ENCODE data around the gene TPRX2. TPM values are rescaled to one million over a fixed set of nuclear protein-coding genes. Genes with fewer than 3 reads are reported as not detected.
"Not testable (repeated sequence)": the region's sequence is repeated elsewhere in the genome, so short reads cannot be mapped to it uniquely, and the experiment has no call there.

TPRX2 gene
- total RNA-seq, 1 experiment from 2014 or later: not detected

DNA sequence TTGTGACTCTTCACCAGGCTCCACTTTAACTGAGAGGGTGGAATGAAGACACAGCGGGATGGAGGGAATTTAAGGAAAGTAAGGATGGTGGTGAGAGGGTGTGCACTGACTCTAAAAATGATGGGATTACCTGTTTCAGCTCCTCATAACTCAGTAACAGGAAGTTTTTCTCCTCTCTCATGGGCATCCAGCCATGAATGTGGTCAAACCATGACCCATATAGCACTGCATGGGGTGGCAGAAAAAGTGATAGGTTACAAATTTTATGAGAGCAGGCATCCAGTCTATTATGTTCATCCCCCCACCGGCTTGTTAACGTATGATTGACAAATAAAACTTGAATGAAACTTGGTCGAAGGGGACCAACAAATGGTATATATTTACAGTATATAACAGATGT is 19.9 kb downstream of the TPRX2 start:
- Histone ChIP-seq H3K36me3 (ENCODE audit: low read depth) (no peaks in the 10 kb centered on the region), H3K9me3 (ENCODE audit: insufficient read depth, low read depth) (no peaks in the 10 kb centered on the region), H3K27me3 (ENCODE audit: insufficient read depth, low read depth) (peaks cover 87% of the 10 kb centered on the region), H3K79me2 (ENCODE audit: low read depth) (no peaks in the 10 kb centered on the region), H3K27ac (no peak overlapping the region), H3F3A (ENCODE audit: insufficient read depth, low read depth) (no peaks in the 10 kb centered on the region), H3K9me2 (ENCODE audit: insufficient read depth) (no peaks in the 10 kb centered on the region), H3K4me1 (replicated peaks; ENCODE audit: insufficient read depth) (no peaks in the 10 kb centered on the region), H3K4me3 (no peak overlapping the region), H2AFZ (no peak overlapping the region), H3K4me2 (no peak overlapping the region), H4K20me1 (ENCODE audit: insufficient read depth) (no peaks in the 10 kb centered on the region)
- TF ChIP-seq, protein P1, sequence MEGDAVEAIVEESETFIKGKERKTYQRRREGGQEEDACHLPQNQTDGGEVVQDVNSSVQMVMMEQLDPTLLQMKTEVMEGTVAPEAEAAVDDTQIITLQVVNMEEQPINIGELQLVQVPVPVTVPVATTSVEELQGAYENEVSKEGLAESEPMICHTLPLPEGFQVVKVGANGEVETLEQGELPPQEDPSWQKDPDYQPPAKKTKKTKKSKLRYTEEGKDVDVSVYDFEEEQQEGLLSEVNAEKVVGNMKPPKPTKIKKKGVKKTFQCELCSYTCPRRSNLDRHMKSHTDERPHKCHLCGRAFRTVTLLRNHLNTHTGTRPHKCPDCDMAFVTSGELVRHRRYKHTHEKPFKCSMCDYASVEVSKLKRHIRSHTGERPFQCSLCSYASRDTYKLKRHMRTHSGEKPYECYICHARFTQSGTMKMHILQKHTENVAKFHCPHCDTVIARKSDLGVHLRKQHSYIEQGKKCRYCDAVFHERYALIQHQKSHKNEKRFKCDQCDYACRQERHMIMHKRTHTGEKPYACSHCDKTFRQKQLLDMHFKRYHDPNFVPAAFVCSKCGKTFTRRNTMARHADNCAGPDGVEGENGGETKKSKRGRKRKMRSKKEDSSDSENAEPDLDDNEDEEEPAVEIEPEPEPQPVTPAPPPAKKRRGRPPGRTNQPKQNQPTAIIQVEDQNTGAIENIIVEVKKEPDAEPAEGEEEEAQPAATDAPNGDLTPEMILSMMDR (conservative IDR thresholded peaks at IDR 0.05): no peak
- no peak for TF ChIP-seq EZH2 (IDR thresholded peaks at IDR 0.05; ENCODE audit: low read depth)
- BruUV-seq (replicated peaks): no TSS peak
- intact Hi-C loops (cut with micrococcal nuclease; ENCODE audit: unreplicated experiment): no loop called here
- no peak for DNase-seq
- ChIA-PET POLR2A (ENCODE audit: unreplicated experiment) (no interaction called here), CTCF (interaction anchor here (0.5 kb wide), 1 partner anchor 530 kb away, joined by 4 read pairs; the partner anchor contains the start of gene DHX34)

DNA sequence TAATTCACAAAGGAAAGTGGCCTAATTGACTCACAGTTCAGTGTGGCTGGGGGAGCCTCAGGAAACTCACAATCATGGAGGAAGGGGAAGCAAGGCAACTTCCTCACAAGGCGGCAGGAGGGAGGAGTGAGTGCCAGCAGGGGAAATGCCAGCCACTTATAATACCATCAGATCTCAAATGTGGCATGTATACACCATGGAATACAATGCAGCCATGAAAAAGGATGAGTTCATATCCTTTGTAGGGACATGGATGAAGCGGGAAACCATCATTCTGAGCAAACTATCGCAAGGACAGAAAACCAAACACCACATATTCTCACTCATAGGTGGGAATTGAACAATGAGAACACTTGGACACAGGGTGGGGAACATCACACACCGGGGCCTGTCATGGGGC is 20.4 kb downstream of the TPRX2 start:
- H3K4me2 ChIP-seq; POLR2A ChIA-PET (ENCODE audit: unreplicated experiment); H4K20me1 ChIP-seq (ENCODE audit: insufficient read depth); H3K4me3 ChIP-seq; H3K4me1 ChIP-seq (replicated peaks; ENCODE audit: insufficient read depth); intact Hi-C loops (cut with micrococcal nuclease; ENCODE audit: unreplicated experiment); H3K27ac ChIP-seq; H2AFZ ChIP-seq; H3K9me2 ChIP-seq (ENCODE audit: insufficient read depth); H3K79me2 ChIP-seq (ENCODE audit: low read depth); H3K9me3 ChIP-seq (ENCODE audit: insufficient read depth, low read depth); H3K36me3 ChIP-seq (ENCODE audit: low read depth); BruUV-seq (replicated peaks); H3F3A ChIP-seq (ENCODE audit: insufficient read depth, low read depth); DNase-seq: not testable (repeated sequence)
- H3K27me3 ChIP-seq (ENCODE audit: insufficient read depth, low read depth): peaks cover 83% of the 10 kb centered on the region
- CTCF ChIA-PET: interaction anchor here (0.5 kb wide), 1 partner anchor 531 kb away, joined by 4 read pairs; the partner anchor contains the start of gene DHX34

DNA sequence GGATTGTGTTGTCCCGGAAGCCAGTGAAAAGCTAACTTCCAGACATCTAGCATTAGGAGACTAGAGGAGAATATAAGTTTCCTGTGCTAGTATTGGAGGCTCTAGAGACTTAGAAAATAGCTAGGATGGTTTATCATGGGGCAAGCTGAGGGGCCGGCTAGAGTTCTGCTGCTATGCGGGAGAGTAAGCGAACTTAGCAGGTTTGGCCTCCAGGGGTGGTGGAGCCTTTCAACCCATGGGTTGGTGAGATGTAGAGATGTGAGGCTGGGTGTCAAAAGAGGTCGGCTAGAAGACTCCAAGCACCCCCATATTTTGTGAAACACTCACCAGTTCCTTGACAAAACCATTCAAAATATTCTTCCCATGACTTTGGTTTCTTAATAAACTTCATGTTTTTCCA is 22.7 kb downstream of the TPRX2 start:
- peaks cover 85% of the 10 kb centered on the region for H3K27me3 ChIP-seq (ENCODE audit: insufficient read depth, low read depth)
- H3F3A ChIP-seq (ENCODE audit: insufficient read depth, low read depth): 0 out of 2 replicates have a peak, but pooled peaks cover 6% of the 10 kb centered on the region
- no peaks in the 10 kb centered on the region for H3K9me2 ChIP-seq (ENCODE audit: insufficient read depth)
- no peaks in the 10 kb centered on the region for H3K36me3 ChIP-seq (ENCODE audit: low read depth)
- H3K4me3 ChIP-seq: no peak overlapping the region
- no peak overlapping the region for H3K4me2 ChIP-seq
- no peak for DNase-seq
- H4K20me1 ChIP-seq (ENCODE audit: insufficient read depth): no peaks in the 10 kb centered on the region
- no TSS peak for BruUV-seq (replicated peaks)
- H2AFZ ChIP-seq: no peak overlapping the region
- ChIA-PET CTCF (no interaction called here), POLR2A (ENCODE audit: unreplicated experiment) (no interaction called here)
- no peaks in the 10 kb centered on the region for H3K9me3 ChIP-seq (ENCODE audit: insufficient read depth, low read depth)
- no peaks in the 10 kb centered on the region for H3K79me2 ChIP-seq (ENCODE audit: low read depth)
- intact Hi-C loops (cut with micrococcal nuclease; ENCODE audit: unreplicated experiment): no loop called here
- H3K27ac ChIP-seq: no peak overlapping the region
- H3K4me1 ChIP-seq (replicated peaks; ENCODE audit: insufficient read depth): no peaks in the 10 kb centered on the region
- TF ChIP-seq EZH2 (IDR thresholded peaks at IDR 0.05; ENCODE audit: low read depth): no peak
- TF ChIP-seq, protein P1 (conservative IDR thresholded peaks at IDR 0.05): no peak

DNA sequence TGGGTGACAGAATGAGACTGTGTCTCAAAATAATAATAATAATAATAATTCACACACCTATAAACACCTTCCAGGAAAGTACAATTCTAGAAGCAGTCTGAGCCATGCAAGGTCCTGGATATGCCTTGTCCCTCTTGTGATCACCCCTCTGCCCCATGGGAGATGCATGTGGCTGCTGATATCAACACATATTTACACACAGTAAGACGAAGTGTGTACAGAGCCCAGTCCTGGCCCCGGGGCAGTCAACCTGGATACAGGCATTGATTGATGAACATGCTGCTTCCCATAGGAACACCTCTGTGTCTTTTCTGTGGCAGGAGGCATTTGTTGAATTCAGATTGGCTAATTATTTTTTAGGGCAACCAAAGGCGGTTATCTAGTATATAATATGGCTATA is 23.9 kb downstream of the TPRX2 start:
- Histone ChIP-seq H3K4me2 (no peak overlapping the region), H3K27me3 (ENCODE audit: insufficient read depth, low read depth) (peaks cover 83% of the 10 kb centered on the region), H3K9me3 (ENCODE audit: insufficient read depth, low read depth) (no peaks in the 10 kb centered on the region), H3K4me3 (no peak overlapping the region), H3K4me1 (replicated peaks; ENCODE audit: insufficient read depth) (no peaks in the 10 kb centered on the region), H3F3A (ENCODE audit: insufficient read depth, low read depth) (0 out of 2 replicates have a peak, but pooled peaks cover 6% of the 10 kb centered on the region), H3K27ac (no peak overlapping the region), H2AFZ (no peak overlapping the region), H3K9me2 (ENCODE audit: insufficient read depth) (no peaks in the 10 kb centered on the region), H4K20me1 (ENCODE audit: insufficient read depth) (no peaks in the 10 kb centered on the region), H3K79me2 (ENCODE audit: low read depth) (no peaks in the 10 kb centered on the region), H3K36me3 (ENCODE audit: low read depth) (no peaks in the 10 kb centered on the region)
- no TSS peak for BruUV-seq (replicated peaks)
- no peak for TF ChIP-seq EZH2 (IDR thresholded peaks at IDR 0.05; ENCODE audit: low read depth)
- TF ChIP-seq, protein P1 (conservative IDR thresholded peaks at IDR 0.05): no peak
- DNase-seq: no peak
- intact Hi-C loops (cut with micrococcal nuclease; ENCODE audit: unreplicated experiment): no loop called here
- ChIA-PET POLR2A (ENCODE audit: unreplicated experiment) (no interaction called here), CTCF (no interaction called here)

Data from PC-9 (cell line).